Measurements from ENCODE around the gene FES.

GRCh38 chr15:90933301-90933700 is 49.0 kb downstream of the FES start:
- TF ChIP-seq CTCF (IDR thresholded peaks at IDR 0.05; ENCODE audit: low read length) (no peak), EZH2 (IDR thresholded peaks at IDR 0.05; ENCODE audit: borderline replicate concordance, low read length) (no peak)

Measured in OCI-LY1 (cell line).